Skeletal muscle tissue (tissue), 4 donors: ENCODE measurements around the gene CCDC171. TPM values are rescaled to one million over a fixed set of nuclear protein-coding genes. Genes with fewer than 3 reads are reported as not detected.

ENCODE experiments used
- H3K27ac ChIP-seq: one replicate; pipeline ENCODE4 v1.7.0; 2013; ENCODE audit warnings: mild to moderate bottlenecking, low read depth, low read length, inconsistent platforms
- H3K27me3 ChIP-seq, 3 donors: one replicate each; pipeline ENCODE4 v1.7.0; 2013; ENCODE audit warnings: low read length in 3 of 3; ENCODE audit not compliant: control insufficient read depth in 3 of 3, insufficient read depth in 3 of 3
- H3K36me3 ChIP-seq, 3 donors: one replicate each; pipeline ENCODE4 v1.7.0; 2013; ENCODE audit warnings: low read length in 3 of 3; ENCODE audit not compliant: control insufficient read depth in 3 of 3, insufficient read depth in 3 of 3
- H3K4me1 ChIP-seq, 3 donors: one replicate each; pipeline ENCODE4 v1.7.0; 2013; ENCODE audit warnings: low read length in 3 of 3, mild to moderate bottlenecking in 3 of 3; ENCODE audit not compliant: control insufficient read depth in 3 of 3, insufficient read depth in 3 of 3
- H3K4me3 ChIP-seq, 3 donors: one replicate each; pipeline ENCODE4 v1.7.0; 2013; ENCODE audit warnings: low read length in 3 of 3
- H3K9ac ChIP-seq, 3 donors: one replicate each; pipeline ENCODE4 v1.7.0; 2013; ENCODE audit warnings: low read length in 3 of 3, mild to moderate bottlenecking in 3 of 3, moderate library complexity in 2 of 3, low read depth in 1 of 3
- H3K9me3 ChIP-seq, 3 donors: one replicate each; pipeline ENCODE4 v1.7.0; 2013; ENCODE audit warnings: low read length in 3 of 3; ENCODE audit not compliant: control insufficient read depth in 3 of 3
- total RNA-seq: library from RNA; depleted of rRNA; stranded (reverse); fragments of >200 nt; gene quantifications from one replicate; pipeline ENCODE4 v1.2.3, GENCODE V29; 2014
- donor health status: Osteomylitis.

Gene CCDC171
- total RNA-seq, 1 donor from 2014 or later: 5.7 TPM

DNA sequence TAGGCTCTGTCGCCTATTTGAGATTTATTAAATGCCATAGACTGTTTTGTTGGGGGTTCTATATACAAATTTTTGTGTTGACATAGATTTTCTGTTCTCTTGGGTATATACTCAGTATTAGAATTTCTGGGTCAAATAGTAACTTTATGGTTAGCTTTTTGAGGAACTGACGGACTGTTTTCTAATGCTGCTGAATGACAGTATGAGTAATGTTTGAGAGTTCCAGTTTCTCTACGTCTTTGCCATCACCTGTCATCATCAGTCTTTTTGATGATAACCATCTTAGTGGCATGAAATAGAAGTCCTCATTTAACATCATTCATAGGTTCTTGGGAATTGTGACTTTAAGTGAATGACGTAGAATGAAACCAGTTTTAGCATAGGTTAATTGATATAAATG lies 60.1 kb downstream of the CCDC171 start:
- H3K27ac ChIP-seq: no peak overlapping the region
- no peaks in the 10 kb centered on the region for H3K4me1 ChIP-seq
- H3K36me3 ChIP-seq: no peaks in the 10 kb centered on the region
- no peaks in the 10 kb centered on the region for H3K9me3 ChIP-seq
- H3K9ac ChIP-seq: no peak overlapping the region
- no peak overlapping the region for H3K4me3 ChIP-seq
- no peaks in the 10 kb centered on the region for H3K27me3 ChIP-seq

- Histone ChIP-seq H3K9ac (no peak overlapping the region), H3K4me3 (no peak overlapping the region), H3K27ac (no peak overlapping the region), H3K9me3 (no peaks in the 10 kb centered on the region), H3K27me3 (no peaks in the 10 kb centered on the region), H3K36me3 (no peaks in the 10 kb centered on the region), H3K4me1 (no peaks in the 10 kb centered on the region)
Observed at GRCh38 chr9:15617782-15618181, 64.9 kb downstream of the CCDC171 start.

DNA sequence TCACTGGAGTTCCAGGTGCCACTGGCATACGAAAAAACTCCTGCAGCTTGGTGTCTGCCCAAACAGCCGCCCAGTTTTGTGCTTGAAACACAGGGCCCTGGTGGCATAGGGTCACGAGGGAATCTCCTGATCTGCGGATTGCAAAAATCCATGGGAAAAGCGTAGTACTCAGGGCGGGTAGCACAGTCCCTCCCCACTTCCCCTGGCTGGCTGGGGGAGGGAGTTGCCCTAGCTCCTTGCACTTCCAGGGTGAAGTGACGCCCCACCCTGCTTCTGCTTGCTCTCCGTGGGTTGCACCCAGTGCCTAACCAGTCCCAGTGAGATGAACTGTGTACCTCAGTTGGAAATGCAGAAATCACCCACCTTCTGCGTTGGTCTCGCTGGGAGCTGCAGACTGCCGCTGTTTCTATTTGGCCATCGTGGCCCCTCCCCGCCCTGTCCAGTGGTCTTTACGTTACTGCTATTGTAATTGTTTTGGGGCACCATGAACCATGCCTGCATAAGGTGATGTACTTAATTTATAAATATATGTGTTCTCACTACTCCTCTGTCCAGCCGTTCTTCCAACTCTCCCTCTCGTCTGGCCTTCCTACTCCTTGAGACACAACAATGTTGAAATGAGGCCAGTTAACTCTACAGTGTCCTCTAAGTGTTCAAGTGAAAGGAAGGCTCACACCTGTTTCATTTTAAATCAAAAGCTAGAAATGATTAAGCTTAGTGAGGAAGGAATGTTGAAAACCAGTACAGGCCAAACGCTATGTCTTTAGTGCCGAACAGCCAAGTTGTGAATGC lies 65.9 kb downstream of the CCDC171 start:
- Histone ChIP-seq H3K4me3 (no peak overlapping the region), H3K36me3 (no peaks in the 10 kb centered on the region), H3K9me3 (no peaks in the 10 kb centered on the region), H3K27ac (no peak overlapping the region), H3K27me3 (no peaks in the 10 kb centered on the region), H3K9ac (no peak overlapping the region), H3K4me1 (no peaks in the 10 kb centered on the region)

DNA sequence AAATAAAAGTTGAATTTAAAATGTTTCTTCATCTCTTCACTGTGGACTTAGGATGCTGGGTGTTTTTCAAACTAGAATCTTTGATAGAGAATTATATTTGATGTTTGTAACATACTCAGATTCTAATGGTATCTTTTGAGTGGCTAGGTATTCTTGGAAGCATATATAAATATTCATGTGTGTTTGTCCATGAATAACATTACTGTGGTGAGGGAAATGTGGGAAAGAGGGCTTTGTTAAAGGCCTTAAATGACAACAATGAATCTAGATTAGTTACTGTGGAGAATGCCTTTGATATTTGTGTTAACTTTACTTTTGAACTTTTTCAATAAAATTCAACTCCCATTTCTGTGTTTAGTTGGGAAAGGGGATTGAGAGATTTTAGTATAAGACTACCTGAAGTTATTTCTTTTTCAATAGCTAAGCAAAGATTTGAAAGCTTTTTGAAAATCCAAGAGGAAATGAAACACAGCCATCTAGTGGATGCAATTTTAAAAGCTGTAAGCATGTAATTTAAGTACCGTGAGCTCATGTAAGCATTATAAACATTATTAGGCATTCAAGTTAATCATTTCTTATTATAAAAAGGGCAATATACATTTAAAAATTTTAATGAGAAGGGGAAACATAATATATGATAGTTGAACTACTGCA lies 69.6 kb downstream of the CCDC171 start:
- no peak overlapping the region for H3K9ac ChIP-seq

DNA sequence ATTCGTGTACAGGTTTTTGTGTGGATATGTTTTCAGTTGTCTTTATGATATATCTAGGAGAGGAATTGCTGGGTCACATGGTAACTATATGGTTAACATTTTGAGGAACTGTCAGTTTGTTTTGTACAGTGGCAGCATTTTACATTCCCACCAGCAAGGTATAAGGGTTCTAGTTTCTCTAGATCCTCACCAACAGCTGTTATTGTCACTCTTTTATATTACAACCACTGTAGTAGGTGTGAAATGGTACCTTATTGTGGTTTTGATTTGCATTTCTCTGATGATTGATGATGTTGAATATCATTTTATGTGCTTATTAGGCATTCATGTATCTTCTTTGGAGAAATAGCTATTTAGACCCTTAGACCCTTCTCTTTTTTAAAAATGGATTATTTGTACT lies 82.9 kb downstream of the CCDC171 start:
- H3K4me1 ChIP-seq: no peaks in the 10 kb centered on the region
- no peak overlapping the region for H3K27ac ChIP-seq
- no peaks in the 10 kb centered on the region for H3K36me3 ChIP-seq

More for the DNA sequence above, 69.6 kb downstream of the CCDC171 start:
- Histone ChIP-seq H3K9me3 (no peaks in the 10 kb centered on the region), H3K4me3 (no peak overlapping the region), H3K27me3 (no peaks in the 10 kb centered on the region), H3K36me3 (no peaks in the 10 kb centered on the region), H3K4me1 (no peaks in the 10 kb centered on the region), H3K27ac (no peak overlapping the region)

GRCh38 chr9:15640121-15640520 lies 87.3 kb downstream of the CCDC171 start:
- Histone ChIP-seq H3K27me3 (no peaks in the 10 kb centered on the region), H3K36me3 (no peaks in the 10 kb centered on the region), H3K4me3 (no peak overlapping the region), H3K9ac (no peak overlapping the region), H3K27ac (no peak overlapping the region), H3K9me3 (no peaks in the 10 kb centered on the region), H3K4me1 (no peaks in the 10 kb centered on the region)

More for the DNA sequence above, 82.9 kb downstream of the CCDC171 start:
- H3K9me3 ChIP-seq: no peaks in the 10 kb centered on the region
- no peak overlapping the region for H3K4me3 ChIP-seq
- no peaks in the 10 kb centered on the region for H3K27me3 ChIP-seq
- H3K9ac ChIP-seq: no peak overlapping the region

DNA sequence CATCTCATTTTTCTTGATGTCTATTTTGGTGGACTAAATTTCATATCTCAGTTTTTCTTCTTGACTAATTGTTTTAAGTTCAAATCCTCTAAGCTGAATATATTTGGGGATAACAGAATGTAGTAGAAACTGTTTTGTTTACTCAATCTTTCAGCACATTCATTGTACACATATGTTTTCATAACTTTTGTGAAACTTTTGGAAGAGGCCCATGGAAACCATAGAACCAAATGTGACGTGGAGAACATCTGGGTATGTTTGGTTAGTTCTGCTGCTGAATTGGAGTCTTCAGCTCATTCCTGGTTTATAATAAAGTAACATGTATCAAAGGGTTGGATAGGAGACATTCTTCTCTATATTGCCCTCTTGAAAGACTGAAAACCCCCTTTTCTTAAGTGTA lies 88.4 kb downstream of the CCDC171 start:
- no peaks in the 10 kb centered on the region for H3K9me3 ChIP-seq
- H3K36me3 ChIP-seq: no peaks in the 10 kb centered on the region
- no peak overlapping the region for H3K4me3 ChIP-seq
- no peak overlapping the region for H3K9ac ChIP-seq
- no peaks in the 10 kb centered on the region for H3K4me1 ChIP-seq
- H3K27me3 ChIP-seq: no peaks in the 10 kb centered on the region
- H3K27ac ChIP-seq: no peak overlapping the region

DNA sequence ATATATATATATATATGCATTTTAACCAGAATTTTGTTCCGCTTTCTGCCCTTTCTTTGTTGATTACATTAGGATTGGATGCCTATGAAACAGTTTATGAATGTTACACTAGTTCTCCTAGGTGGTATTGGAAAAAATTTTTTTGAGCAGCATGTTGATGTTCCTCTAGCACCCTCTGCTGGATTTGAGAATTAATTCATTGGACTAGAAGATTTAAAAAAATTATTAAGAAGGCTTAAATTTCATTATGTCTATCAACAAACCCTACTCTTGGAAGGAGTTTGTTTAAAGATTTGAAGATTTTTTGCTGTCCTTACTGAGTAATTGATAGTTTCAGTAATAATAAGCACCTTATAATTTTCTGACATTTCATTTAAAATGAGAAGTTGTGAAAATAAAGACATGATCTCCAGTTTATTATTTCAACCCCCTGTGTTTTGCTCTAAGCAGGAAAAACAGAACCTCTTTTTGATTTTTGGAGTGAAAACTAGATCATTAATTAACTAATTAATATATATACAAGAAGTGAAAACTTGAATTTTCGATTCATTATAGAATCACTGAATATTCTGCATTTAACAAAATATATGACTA lies 89.6 kb downstream of the CCDC171 start:
- Histone ChIP-seq H3K27ac (no peak overlapping the region), H3K4me3 (no peak overlapping the region), H3K4me1 (no peaks in the 10 kb centered on the region), H3K36me3 (no peaks in the 10 kb centered on the region), H3K9me3 (no peaks in the 10 kb centered on the region), H3K27me3 (no peaks in the 10 kb centered on the region), H3K9ac (no peak overlapping the region)

DNA sequence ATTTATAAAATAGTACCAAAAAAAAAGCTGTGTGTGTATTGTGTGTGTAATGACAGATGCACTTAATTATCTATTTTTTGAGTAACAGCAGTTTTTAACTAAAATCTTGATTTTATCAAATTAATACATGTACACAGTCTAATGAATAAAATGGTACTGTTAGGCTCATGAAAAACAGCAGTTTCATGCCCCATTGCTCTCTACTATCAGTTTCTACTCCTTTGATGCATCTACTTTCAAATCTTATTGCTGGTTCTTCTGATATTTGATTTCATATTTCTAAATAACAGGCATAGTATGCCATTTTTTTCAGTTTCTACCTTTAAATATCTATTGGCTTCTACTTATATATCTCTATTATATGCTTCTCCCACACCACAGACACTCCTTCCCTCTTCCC lies 117.4 kb downstream of the CCDC171 start:
- H3K27ac ChIP-seq: no peak overlapping the region
- no peak overlapping the region for H3K9ac ChIP-seq
- no peaks in the 10 kb centered on the region for H3K27me3 ChIP-seq
- H3K9me3 ChIP-seq: no peaks in the 10 kb centered on the region
- no peaks in the 10 kb centered on the region for H3K4me1 ChIP-seq
- no peaks in the 10 kb centered on the region for H3K36me3 ChIP-seq
- no peak overlapping the region for H3K4me3 ChIP-seq

DNA sequence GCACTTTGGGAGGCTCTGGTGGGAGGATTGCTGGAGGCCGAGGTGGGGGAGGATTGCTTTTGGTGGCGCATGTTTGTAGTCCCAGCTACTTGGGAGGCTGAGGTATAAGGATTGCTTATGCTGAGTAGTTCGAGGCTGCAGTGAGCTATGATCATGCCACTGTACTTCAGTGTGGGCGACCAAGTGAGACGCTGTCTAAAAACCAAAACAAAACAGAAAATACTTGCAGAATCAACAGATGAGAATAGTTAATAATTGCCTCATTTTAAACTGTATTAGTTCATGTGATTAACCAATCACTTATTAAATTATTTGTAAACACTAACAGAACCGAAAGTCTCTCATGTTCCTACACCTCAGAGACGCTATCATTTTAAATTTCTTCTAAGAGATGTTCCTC lies 118.1 kb downstream of the CCDC171 start:
- no peak overlapping the region for H3K9ac ChIP-seq
- no peak overlapping the region for H3K4me3 ChIP-seq
- H3K9me3 ChIP-seq: no peaks in the 10 kb centered on the region
- no peaks in the 10 kb centered on the region for H3K27me3 ChIP-seq
- no peak overlapping the region for H3K27ac ChIP-seq
- no peaks in the 10 kb centered on the region for H3K4me1 ChIP-seq
- H3K36me3 ChIP-seq: no peaks in the 10 kb centered on the region
